HFFc6 (cell line): ENCODE measurements around the gene FGR. TPM values are rescaled to one million over a fixed set of nuclear protein-coding genes. Genes with fewer than 3 reads are reported as not detected.
A peak's percentile ranks its signal among the peaks of the same experiment; 100 is the strongest.

ENCODE experiments used
- DNase-seq: peaks from one replicate; pipeline ENCODE4 v3.0.0-alpha.2; 2018
- H3K27ac Mint-ChIP-seq: 2 replicates; pipeline ENCODE4 v1.8.0; 2020; ENCODE audit warnings: mild to moderate bottlenecking, mixed read lengths
- H3K27me3 Mint-ChIP-seq: 2 replicates; pipeline ENCODE4 v1.8.0; 2021; ENCODE audit warnings: mild to moderate bottlenecking, moderate library complexity, mixed read lengths; ENCODE audit not compliant: insufficient read depth
- H3K36me3 Mint-ChIP-seq: 2 replicates; pipeline ENCODE4 v1.8.0; 2021; ENCODE audit warnings: low read depth, mixed read lengths
- H3K4me1 Mint-ChIP-seq: 2 replicates; pipeline ENCODE4 v1.8.0; 2020; ENCODE audit warnings: low read depth, mixed read lengths
- H3K4me3 Mint-ChIP-seq: 2 replicates; pipeline ENCODE4 v1.8.0; 2020; ENCODE audit warnings: mild to moderate bottlenecking, moderate library complexity, mixed read lengths
- H3K9me3 Mint-ChIP-seq: 2 replicates; pipeline ENCODE4 v1.8.0; 2020; ENCODE audit warnings: mild to moderate bottlenecking, mixed read lengths
- total RNA-seq, 6 experiments: library from RNA; stranded (reverse); fragmentation: NEBNext Ultra II Directional; extraction: Animal tissue kit (Norgen Biotek cat#: 25700); gene quantifications; 2 replicates in 1 of 6; 3 replicates in 5 of 6; pipeline ENCODE4 v1.2.3, GENCODE V29; 2021
- TF ChIP-seq, protein P1 (sequence below): fragments of 200-600 bp; sonication (generic); IDR thresholded peaks from 2 replicates; pipeline ENCODE4 v1.5.0; 2021; ENCODE audit warnings: antibody characterized with exemption, mild to moderate bottlenecking

The FGR gene
- total RNA-seq, 6 experiments from 2014 or later, result not detected

GRCh38 chr1:27569506-27570291, 65.3 kb downstream of the FGR start:
- peaks cover 3% of the 10 kb centered on the region for H3K27me3 Mint-ChIP-seq
- TF ChIP-seq, protein P1, sequence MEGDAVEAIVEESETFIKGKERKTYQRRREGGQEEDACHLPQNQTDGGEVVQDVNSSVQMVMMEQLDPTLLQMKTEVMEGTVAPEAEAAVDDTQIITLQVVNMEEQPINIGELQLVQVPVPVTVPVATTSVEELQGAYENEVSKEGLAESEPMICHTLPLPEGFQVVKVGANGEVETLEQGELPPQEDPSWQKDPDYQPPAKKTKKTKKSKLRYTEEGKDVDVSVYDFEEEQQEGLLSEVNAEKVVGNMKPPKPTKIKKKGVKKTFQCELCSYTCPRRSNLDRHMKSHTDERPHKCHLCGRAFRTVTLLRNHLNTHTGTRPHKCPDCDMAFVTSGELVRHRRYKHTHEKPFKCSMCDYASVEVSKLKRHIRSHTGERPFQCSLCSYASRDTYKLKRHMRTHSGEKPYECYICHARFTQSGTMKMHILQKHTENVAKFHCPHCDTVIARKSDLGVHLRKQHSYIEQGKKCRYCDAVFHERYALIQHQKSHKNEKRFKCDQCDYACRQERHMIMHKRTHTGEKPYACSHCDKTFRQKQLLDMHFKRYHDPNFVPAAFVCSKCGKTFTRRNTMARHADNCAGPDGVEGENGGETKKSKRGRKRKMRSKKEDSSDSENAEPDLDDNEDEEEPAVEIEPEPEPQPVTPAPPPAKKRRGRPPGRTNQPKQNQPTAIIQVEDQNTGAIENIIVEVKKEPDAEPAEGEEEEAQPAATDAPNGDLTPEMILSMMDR, result no peak
- H3K36me3 Mint-ChIP-seq, result no peaks in the 10 kb centered on the region
- peak overlapping the region; percentile 66; the same call in 1 of the 2 replicates for H3K4me3 Mint-ChIP-seq
- no peaks in the 10 kb centered on the region for H3K9me3 Mint-ChIP-seq
- H3K4me1 Mint-ChIP-seq, result peaks cover 90% of the 10 kb centered on the region
- DNase-seq, result no peak
- peak overlapping the region; percentile 67 for H3K27ac Mint-ChIP-seq

- Mint-ChIP-seq H3K9me3 (no peaks in the 10 kb centered on the region), H3K27me3 (peaks cover 3% of the 10 kb centered on the region), H3K4me1 (peaks cover 90% of the 10 kb centered on the region), H3K36me3 (no peaks in the 10 kb centered on the region), H3K4me3 (peak overlapping the region; percentile 66), H3K27ac (peak overlapping the region; percentile 67)
- TF ChIP-seq, protein P1, result no peak
- no peak for DNase-seq
These were observed 65.9 kb downstream of the FGR start for GRCh38 chr1:27569088-27569460.

GRCh38 chr1:27568300-27569087, 66.5 kb downstream of the FGR start:
- TF ChIP-seq, protein P1, result peak; percentile 86
- DNase-seq, result peak; percentile 76
- H3K27me3 Mint-ChIP-seq, result peaks cover 3% of the 10 kb centered on the region
- peak overlapping the region; percentile 67 for H3K27ac Mint-ChIP-seq
- no peaks in the 10 kb centered on the region for H3K36me3 Mint-ChIP-seq
- peaks cover 90% of the 10 kb centered on the region for H3K4me1 Mint-ChIP-seq
- H3K4me3 Mint-ChIP-seq, result peak overlapping the region; percentile 69
- no peaks in the 10 kb centered on the region for H3K9me3 Mint-ChIP-seq

DNA sequence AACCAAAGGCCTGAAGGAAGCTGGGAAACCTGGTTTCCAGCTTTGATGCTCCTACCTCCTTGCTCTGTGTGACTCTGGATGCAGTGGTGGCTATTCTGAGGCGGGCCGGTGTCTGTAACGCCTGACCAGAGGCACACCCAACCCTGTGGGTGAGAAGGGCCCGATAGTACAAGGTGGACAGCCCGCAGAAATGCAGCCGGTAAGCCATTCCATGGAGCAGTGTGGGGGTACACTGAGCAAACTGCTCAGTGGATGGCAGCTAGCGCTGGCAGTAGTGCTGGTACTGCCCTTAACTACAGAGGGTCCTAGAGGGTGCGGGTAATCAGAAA, 67.0 kb downstream of the FGR start:
- H3K27ac Mint-ChIP-seq, result peak overlapping the region; percentile 62

DNA sequence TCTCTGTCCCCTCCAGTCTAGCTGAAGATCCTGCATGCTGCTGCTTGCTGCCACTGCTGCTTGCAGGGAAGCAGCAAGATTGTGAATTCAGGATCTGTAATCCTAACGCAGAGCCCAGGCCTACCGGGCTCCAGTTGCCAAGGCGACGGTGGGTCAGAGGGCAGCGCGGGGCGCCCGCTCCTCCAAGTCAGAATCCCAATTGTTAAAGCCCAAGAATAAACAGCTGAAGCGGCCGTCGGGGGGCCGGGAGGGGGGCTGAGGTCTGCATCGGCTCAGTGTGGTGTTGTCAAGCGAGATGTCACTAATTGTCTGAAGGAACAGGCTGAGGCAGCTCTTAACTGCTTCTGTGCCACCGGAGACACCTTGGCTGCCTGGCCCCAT, 67.8 kb downstream of the FGR start:
- Mint-ChIP-seq H3K27ac (peak overlapping the region; percentile 78; the same call in 1 of the 2 replicates), H3K4me3 (0 out of 2 replicates have a peak overlapping the region, but pooled peaks have one; percentile 69), H3K4me1 (peaks cover 90% of the 10 kb centered on the region), H3K9me3 (no peaks in the 10 kb centered on the region), H3K27me3 (peaks cover 5% of the 10 kb centered on the region), H3K36me3 (no peaks in the 10 kb centered on the region)
- DNase-seq, result no peak
- TF ChIP-seq, protein P1, result no peak

More for the DNA sequence above, 67.0 kb downstream of the FGR start:
- DNase-seq, result no peak
- Mint-ChIP-seq H3K4me3 (peak overlapping the region; percentile 69), H3K27me3 (peaks cover 3% of the 10 kb centered on the region), H3K9me3 (no peaks in the 10 kb centered on the region), H3K4me1 (peaks cover 90% of the 10 kb centered on the region), H3K36me3 (no peaks in the 10 kb centered on the region)
- TF ChIP-seq, protein P1, result no peak
